Measurements from ENCODE around the gene IRS2.

GRCh38 chr13:109768176-109768575 is 18.2 kb downstream of the IRS2 start:
- TF ChIP-seq, protein P1, sequence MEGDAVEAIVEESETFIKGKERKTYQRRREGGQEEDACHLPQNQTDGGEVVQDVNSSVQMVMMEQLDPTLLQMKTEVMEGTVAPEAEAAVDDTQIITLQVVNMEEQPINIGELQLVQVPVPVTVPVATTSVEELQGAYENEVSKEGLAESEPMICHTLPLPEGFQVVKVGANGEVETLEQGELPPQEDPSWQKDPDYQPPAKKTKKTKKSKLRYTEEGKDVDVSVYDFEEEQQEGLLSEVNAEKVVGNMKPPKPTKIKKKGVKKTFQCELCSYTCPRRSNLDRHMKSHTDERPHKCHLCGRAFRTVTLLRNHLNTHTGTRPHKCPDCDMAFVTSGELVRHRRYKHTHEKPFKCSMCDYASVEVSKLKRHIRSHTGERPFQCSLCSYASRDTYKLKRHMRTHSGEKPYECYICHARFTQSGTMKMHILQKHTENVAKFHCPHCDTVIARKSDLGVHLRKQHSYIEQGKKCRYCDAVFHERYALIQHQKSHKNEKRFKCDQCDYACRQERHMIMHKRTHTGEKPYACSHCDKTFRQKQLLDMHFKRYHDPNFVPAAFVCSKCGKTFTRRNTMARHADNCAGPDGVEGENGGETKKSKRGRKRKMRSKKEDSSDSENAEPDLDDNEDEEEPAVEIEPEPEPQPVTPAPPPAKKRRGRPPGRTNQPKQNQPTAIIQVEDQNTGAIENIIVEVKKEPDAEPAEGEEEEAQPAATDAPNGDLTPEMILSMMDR (IDR thresholded peaks at IDR 0.05; ENCODE audit: extremely low read depth in 1 of 2, insufficient read depth in 1 of 2, low read depth in 1 of 2, low read length in 2 of 2), result no peak
- TF ChIP-seq POLR2A (IDR thresholded peaks at IDR 0.05; ENCODE audit: low read depth, low read length), result no peak
- TF ChIP-seq MAX (IDR thresholded peaks at IDR 0.05; ENCODE audit: insufficient read depth, insufficient read length), result no peak
